Liver (tissue), 9 donors: ENCODE measurements around the gene LGR6. TPM values are rescaled to one million over a fixed set of nuclear protein-coding genes. Genes with fewer than 3 reads are reported as not detected.
"Not testable (repeated sequence)": the region's sequence is repeated elsewhere in the genome, so short reads cannot be mapped to it uniquely, and the experiment has no call there.

Experiments used
- DNase-seq: peaks from one replicate; pipeline ENCODE4 v3.0.0-alpha.2; 2017; ENCODE audit warnings: low spot score
- H3K27ac ChIP-seq, 2 donors: one replicate each; pipeline ENCODE4 v1.7.0; 2013; ENCODE audit warnings: inconsistent platforms in 2 of 2, low read length in 2 of 2, control low read depth in 1 of 2, low read depth in 1 of 2, mild to moderate bottlenecking in 1 of 2
- H3K27me3 ChIP-seq, 4 donors: one replicate each; pipeline versions ENCODE4 v1.6.1 to v1.7.0; 2013; ENCODE audit warnings: low read length in 3 of 4, inconsistent platforms in 1 of 4, mild to moderate bottlenecking in 1 of 4, moderate library complexity in 1 of 4; ENCODE audit not compliant: control insufficient read depth in 4 of 4, insufficient read depth in 4 of 4
- H3K36me3 ChIP-seq, 4 donors: one replicate each; pipeline versions ENCODE4 v1.6.1 to v1.7.0; 2013; ENCODE audit warnings: low read length in 3 of 4, mild to moderate bottlenecking in 3 of 4, low read depth in 1 of 4, moderate library complexity in 1 of 4; ENCODE audit not compliant: control insufficient read depth in 4 of 4, insufficient read depth in 3 of 4
- H3K4me1 ChIP-seq, 4 donors: one replicate each; pipeline versions ENCODE4 v1.6.1 to v1.7.0; 2013; ENCODE audit warnings: low read length in 3 of 4, mild to moderate bottlenecking in 3 of 4, moderate library complexity in 1 of 4; ENCODE audit not compliant: control insufficient read depth in 4 of 4, insufficient read depth in 4 of 4
- H3K4me3 ChIP-seq, 3 donors: one replicate each; pipeline versions ENCODE4 v1.6.1 to v1.7.0; 2013; ENCODE audit warnings: low read length in 3 of 3, control low read depth in 1 of 3, low read depth in 1 of 3, mild to moderate bottlenecking in 1 of 3
- H3K9ac ChIP-seq, 2 donors: one replicate each; pipeline ENCODE4 v1.7.0; 2013; ENCODE audit warnings: low read length in 2 of 2, mild to moderate bottlenecking in 2 of 2, moderate library complexity in 2 of 2, control low read depth in 1 of 2, low read depth in 1 of 2
- H3K9me3 ChIP-seq, 4 donors: one replicate each; pipeline versions ENCODE4 v1.6.1 to v1.7.0; 2013; ENCODE audit warnings: low read length in 3 of 4; ENCODE audit not compliant: control insufficient read depth in 4 of 4
- EGR1 ChIP-seq, 2 donors: IDR thresholded peaks; 2 replicates each; pipeline ENCODE4 v1.6.1; 2016 to 2018; ENCODE audit warnings: antibody characterized with exemption in 2 of 2, low read depth in 2 of 2
- FOXA1 ChIP-seq: IDR thresholded peaks from 2 replicates; pipeline ENCODE4 v1.6.1; 2016; ENCODE audit warnings: antibody characterized with exemption
- FOXA2 ChIP-seq: IDR thresholded peaks from 2 replicates; pipeline ENCODE4 v1.6.1; 2016; ENCODE audit warnings: antibody characterized with exemption
- GABPA ChIP-seq, 2 donors: IDR thresholded peaks in 1 of 2; conservative IDR thresholded peaks in 1 of 2; 2 replicates each; pipeline ENCODE4 v1.6.1; 2016; ENCODE audit warnings: antibody characterized with exemption in 2 of 2, mild to moderate bottlenecking in 1 of 2, moderate library complexity in 1 of 2
- HNF4A ChIP-seq, 2 donors: conservative IDR thresholded peaks; 2 replicates each; pipeline ENCODE4 v1.6.1; 2016; ENCODE audit warnings: antibody characterized with exemption in 2 of 2, mild to moderate bottlenecking in 2 of 2
- HNF4G ChIP-seq: IDR thresholded peaks from 2 replicates; pipeline ENCODE4 v1.6.1; 2016; ENCODE audit warnings: antibody characterized with exemption
- JUND ChIP-seq, 2 donors: IDR thresholded peaks; 2 replicates each; pipeline ENCODE4 v1.6.1; 2016; ENCODE audit warnings: antibody characterized with exemption in 2 of 2
- NR2F2 ChIP-seq: IDR thresholded peaks from 2 replicates; pipeline ENCODE4 v1.6.1; 2016; ENCODE audit warnings: antibody characterized with exemption
- RAD21 ChIP-seq, 2 donors: IDR thresholded peaks; 2 replicates each; pipeline ENCODE4 v1.6.1; 2016; ENCODE audit warnings: antibody characterized with exemption in 2 of 2, mild to moderate bottlenecking in 2 of 2
- RXRA ChIP-seq, 2 donors: IDR thresholded peaks; 2 replicates each; pipeline ENCODE4 v1.6.1; 2017 to 2018; ENCODE audit warnings: antibody characterized with exemption in 2 of 2, mild to moderate bottlenecking in 1 of 2
- SP1 ChIP-seq: IDR thresholded peaks from 2 replicates; pipeline ENCODE4 v1.6.1; 2018; ENCODE audit warnings: antibody characterized with exemption, mild to moderate bottlenecking
- TAF1 ChIP-seq: conservative IDR thresholded peaks from 2 replicates; pipeline ENCODE4 v1.6.1; 2016; ENCODE audit warnings: antibody characterized with exemption, mild to moderate bottlenecking
- YY1 ChIP-seq: IDR thresholded peaks from 2 replicates; pipeline ENCODE4 v1.6.1; 2016; ENCODE audit warnings: antibody characterized with exemption, mild to moderate bottlenecking
- WGBS: extraction: QIAGEN DNeasy Blood & Tissue Kit; methylation state at CpG from one replicate; pipeline ENCODE4 v1.1.7; 2013; 5-methylcytosine and 5-hydroxymethylcytosine counted together
- polyA plus RNA-seq, 2 donors: library from polyadenylated mRNA; stranded (reverse) in 1 of 2; unstranded in 1 of 2; fragments of 200-250 nt in 1 of 2; fragments of >200 nt in 1 of 2; fragmentation: Nextera tagmentation in 1 of 2; extraction: Ambion mirVana in 1 of 2; gene quantifications; one replicate each; pipeline versions ENCODE4 v1.2.1 to v1.2.3, GENCODE V29; 2013 to 2015
- total RNA-seq, 2 donors: library from RNA; depleted of rRNA; stranded (reverse); fragments of >200 nt; gene quantifications; one replicate each; pipeline ENCODE4 v1.2.3, GENCODE V29; 2014
- TF ChIP-seq, protein P1 (sequence below): IDR thresholded peaks from 2 replicates; pipeline ENCODE4 v1.6.1; 2016; ENCODE audit warnings: antibody characterized with exemption
- TF ChIP-seq, protein P2 (sequence below): IDR thresholded peaks from 2 replicates; pipeline ENCODE4 v1.6.1; 2016; ENCODE audit warnings: antibody characterized with exemption, mild to moderate bottlenecking
- TF ChIP-seq, protein P3 (sequence below): IDR thresholded peaks from 2 replicates; pipeline ENCODE4 v1.6.1; 2016; ENCODE audit warnings: antibody characterized with exemption
- TF ChIP-seq, protein P4 (sequence below): fragments of 150-350 bp; IDR thresholded peaks from 2 replicates; pipeline ENCODE4 v1.5.1; 2017; ENCODE audit warnings: improper control_type of control experiment, low read depth, low read length; ENCODE audit not compliant: missing input control
- TF ChIP-seq, protein P5 (sequence below): IDR thresholded peaks from 2 replicates; pipeline ENCODE4 v1.6.1; 2016; ENCODE audit warnings: antibody characterized with exemption
- donor health status: healthy.
- donor health status: healthy.
- donor health status: healthy.
- donor health status: healthy.
- donor health status: healthy.

Gene LGR6
- total and polyA plus RNA-seq, 4 donors = 0.05 to 1.2 (median 0.75) TPM

DNA sequence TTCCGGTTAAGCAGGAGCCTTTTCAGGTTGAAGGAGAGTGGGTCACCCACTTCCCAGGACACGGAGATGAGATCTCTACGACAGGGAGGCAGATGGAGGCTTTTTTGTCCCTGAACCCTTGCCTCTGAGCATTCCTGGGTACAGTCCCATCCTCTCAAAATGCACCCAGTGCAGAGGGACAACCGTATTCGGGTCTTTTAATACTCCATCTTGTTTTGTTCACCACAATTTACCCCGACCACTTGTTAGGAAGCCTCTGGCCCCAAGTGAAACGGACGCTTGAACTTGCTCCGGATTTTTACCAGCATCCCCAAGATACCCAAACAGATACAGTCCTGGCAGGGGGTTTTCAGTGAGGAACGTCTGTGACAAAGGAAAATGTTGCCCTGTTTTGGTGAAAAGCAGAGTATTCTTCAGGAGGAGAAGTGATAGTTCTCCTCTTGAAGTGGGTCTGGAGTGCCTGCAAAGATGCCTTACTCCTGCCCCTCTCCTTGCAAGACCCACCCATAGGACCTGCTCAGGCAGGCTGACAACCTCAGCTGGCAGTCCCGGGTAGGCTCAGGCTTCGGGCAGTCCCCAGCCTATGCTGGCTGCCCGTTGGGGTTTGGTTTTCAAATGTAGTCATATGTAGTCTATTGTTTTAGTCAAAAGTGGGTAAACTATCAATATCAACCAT, 48.4 kb upstream of the LGR6 start:
- Histone ChIP-seq H3K4me1 (peaks cover 7 to 38% (median 21%) of the 10 kb centered on the region in 4 donors), H3K27me3 (no peaks in the 10 kb centered on the region), H3K4me3 (peak overlapping the region in 2 of 3 donors; percentile 46 to 91), H3K9me3 (no peaks in the 10 kb centered on the region), H3K27ac (peak overlapping the region; percentile 32 to 92), H3K9ac (no peak overlapping the region), H3K36me3 (no peaks in the 10 kb centered on the region)
- 32% methylated on average over 13 of the region's 13 CpGs for WGBS
- TF ChIP-seq RAD21 (IDR thresholded peaks at IDR 0.05) (no peak), FOXA2 (no peak), YY1 (no peak), HNF4G (no peak), GABPA (IDR thresholded peaks at IDR 0.05 in 1 of 2, conservative IDR thresholded peaks at IDR 0.05 in 1 of 2) (no peak), HNF4A (conservative IDR thresholded peaks at IDR 0.05) (no peak), JUND (IDR thresholded peaks at IDR 0.05) (no peak), FOXA1 (no peak), TAF1 (no peak), SP1 (no peak), RXRA (IDR thresholded peaks at IDR 0.05) (no peak), NR2F2 (no peak), EGR1 (IDR thresholded peaks at IDR 0.05; ENCODE audit: low read depth in 2 of 2) (no peak)
- TF ChIP-seq, protein P1, sequence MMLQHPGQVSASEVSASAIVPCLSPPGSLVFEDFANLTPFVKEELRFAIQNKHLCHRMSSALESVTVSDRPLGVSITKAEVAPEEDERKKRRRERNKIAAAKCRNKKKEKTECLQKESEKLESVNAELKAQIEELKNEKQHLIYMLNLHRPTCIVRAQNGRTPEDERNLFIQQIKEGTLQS = no peak
- TF ChIP-seq, protein P2, sequence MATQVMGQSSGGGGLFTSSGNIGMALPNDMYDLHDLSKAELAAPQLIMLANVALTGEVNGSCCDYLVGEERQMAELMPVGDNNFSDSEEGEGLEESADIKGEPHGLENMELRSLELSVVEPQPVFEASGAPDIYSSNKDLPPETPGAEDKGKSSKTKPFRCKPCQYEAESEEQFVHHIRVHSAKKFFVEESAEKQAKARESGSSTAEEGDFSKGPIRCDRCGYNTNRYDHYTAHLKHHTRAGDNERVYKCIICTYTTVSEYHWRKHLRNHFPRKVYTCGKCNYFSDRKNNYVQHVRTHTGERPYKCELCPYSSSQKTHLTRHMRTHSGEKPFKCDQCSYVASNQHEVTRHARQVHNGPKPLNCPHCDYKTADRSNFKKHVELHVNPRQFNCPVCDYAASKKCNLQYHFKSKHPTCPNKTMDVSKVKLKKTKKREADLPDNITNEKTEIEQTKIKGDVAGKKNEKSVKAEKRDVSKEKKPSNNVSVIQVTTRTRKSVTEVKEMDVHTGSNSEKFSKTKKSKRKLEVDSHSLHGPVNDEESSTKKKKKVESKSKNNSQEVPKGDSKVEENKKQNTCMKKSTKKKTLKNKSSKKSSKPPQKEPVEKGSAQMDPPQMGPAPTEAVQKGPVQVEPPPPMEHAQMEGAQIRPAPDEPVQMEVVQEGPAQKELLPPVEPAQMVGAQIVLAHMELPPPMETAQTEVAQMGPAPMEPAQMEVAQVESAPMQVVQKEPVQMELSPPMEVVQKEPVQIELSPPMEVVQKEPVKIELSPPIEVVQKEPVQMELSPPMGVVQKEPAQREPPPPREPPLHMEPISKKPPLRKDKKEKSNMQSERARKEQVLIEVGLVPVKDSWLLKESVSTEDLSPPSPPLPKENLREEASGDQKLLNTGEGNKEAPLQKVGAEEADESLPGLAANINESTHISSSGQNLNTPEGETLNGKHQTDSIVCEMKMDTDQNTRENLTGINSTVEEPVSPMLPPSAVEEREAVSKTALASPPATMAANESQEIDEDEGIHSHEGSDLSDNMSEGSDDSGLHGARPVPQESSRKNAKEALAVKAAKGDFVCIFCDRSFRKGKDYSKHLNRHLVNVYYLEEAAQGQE = no peak
- TF ChIP-seq, protein P3, sequence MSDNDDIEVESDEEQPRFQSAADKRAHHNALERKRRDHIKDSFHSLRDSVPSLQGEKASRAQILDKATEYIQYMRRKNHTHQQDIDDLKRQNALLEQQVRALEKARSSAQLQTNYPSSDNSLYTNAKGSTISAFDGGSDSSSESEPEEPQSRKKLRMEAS = no peak
- TF ChIP-seq, protein P4, sequence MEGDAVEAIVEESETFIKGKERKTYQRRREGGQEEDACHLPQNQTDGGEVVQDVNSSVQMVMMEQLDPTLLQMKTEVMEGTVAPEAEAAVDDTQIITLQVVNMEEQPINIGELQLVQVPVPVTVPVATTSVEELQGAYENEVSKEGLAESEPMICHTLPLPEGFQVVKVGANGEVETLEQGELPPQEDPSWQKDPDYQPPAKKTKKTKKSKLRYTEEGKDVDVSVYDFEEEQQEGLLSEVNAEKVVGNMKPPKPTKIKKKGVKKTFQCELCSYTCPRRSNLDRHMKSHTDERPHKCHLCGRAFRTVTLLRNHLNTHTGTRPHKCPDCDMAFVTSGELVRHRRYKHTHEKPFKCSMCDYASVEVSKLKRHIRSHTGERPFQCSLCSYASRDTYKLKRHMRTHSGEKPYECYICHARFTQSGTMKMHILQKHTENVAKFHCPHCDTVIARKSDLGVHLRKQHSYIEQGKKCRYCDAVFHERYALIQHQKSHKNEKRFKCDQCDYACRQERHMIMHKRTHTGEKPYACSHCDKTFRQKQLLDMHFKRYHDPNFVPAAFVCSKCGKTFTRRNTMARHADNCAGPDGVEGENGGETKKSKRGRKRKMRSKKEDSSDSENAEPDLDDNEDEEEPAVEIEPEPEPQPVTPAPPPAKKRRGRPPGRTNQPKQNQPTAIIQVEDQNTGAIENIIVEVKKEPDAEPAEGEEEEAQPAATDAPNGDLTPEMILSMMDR = no peak
- TF ChIP-seq, protein P5, sequence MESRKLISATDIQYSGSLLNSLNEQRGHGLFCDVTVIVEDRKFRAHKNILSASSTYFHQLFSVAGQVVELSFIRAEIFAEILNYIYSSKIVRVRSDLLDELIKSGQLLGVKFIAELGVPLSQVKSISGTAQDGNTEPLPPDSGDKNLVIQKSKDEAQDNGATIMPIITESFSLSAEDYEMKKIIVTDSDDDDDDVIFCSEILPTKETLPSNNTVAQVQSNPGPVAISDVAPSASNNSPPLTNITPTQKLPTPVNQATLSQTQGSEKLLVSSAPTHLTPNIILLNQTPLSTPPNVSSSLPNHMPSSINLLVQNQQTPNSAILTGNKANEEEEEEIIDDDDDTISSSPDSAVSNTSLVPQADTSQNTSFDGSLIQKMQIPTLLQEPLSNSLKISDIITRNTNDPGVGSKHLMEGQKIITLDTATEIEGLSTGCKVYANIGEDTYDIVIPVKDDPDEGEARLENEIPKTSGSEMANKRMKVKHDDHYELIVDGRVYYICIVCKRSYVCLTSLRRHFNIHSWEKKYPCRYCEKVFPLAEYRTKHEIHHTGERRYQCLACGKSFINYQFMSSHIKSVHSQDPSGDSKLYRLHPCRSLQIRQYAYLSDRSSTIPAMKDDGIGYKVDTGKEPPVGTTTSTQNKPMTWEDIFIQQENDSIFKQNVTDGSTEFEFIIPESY = no peak
- no peak for DNase-seq

DNA sequence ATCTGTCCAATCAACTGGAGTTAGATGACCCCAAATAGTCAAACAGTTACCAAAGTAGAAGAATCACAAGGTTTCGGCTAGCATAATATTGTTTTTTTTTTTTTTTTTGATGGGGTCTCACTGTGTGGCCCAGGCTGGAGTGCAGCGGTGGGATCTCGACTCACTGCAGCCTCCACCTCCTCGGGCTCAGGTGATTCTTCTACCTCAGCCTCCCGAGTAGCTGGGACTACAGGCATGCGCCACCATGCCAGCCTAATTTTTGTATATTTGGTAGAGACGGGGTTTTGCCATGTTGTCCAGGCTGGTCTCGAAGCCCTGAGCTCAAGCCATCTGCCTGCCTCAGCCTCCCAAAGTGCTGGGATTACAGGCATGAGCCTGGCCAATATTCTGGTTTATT, 47.9 kb upstream of the LGR6 start:
- not testable (repeated sequence) for H3K27ac ChIP-seq, H3K27me3 ChIP-seq, DNase-seq, H3K4me3 ChIP-seq, H3K36me3 ChIP-seq, H3K9ac ChIP-seq, H3K9me3 ChIP-seq
- H3K4me1 ChIP-seq = peaks cover 7 to 36% (median 21%) of the 10 kb centered on the region in 4 donors
- 96% methylated on average over 8 of the region's 8 CpGs for WGBS
